Measurements from ENCODE around the gene HTR3A. TPM values are rescaled to one million over a fixed set of nuclear protein-coding genes. Genes with fewer than 3 reads are reported as not detected.

The HTR3A gene
- total RNA-seq, 4 donors from 2014 or later: 0.54 to 0.77 TPM; not detected in 2

DNA sequence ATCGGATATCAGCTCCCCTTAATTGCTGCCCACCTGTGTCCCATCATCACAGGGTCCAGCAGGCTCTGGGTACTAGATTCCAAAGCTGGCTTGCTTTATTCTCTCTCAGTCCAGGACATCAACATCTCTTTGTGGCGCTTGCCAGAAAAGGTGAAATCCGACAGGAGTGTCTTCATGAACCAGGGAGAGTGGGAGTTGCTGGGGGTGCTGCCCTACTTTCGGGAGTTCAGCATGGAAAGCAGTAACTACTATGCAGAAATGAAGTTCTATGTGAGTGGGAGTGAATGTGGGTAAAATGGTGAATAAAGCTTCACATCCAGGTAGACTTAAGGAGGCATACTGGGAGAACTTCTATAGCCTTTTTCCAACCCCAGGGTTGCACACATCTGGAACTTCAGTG lies 11.0 kb downstream of the HTR3A start:
- H3K27ac ChIP-seq: no peak overlapping the region
- no peaks in the 10 kb centered on the region for H3K9me3 ChIP-seq
- no peak for TF ChIP-seq POLR2A (IDR thresholded peaks at IDR 0.05)
- TF ChIP-seq, protein P1, sequence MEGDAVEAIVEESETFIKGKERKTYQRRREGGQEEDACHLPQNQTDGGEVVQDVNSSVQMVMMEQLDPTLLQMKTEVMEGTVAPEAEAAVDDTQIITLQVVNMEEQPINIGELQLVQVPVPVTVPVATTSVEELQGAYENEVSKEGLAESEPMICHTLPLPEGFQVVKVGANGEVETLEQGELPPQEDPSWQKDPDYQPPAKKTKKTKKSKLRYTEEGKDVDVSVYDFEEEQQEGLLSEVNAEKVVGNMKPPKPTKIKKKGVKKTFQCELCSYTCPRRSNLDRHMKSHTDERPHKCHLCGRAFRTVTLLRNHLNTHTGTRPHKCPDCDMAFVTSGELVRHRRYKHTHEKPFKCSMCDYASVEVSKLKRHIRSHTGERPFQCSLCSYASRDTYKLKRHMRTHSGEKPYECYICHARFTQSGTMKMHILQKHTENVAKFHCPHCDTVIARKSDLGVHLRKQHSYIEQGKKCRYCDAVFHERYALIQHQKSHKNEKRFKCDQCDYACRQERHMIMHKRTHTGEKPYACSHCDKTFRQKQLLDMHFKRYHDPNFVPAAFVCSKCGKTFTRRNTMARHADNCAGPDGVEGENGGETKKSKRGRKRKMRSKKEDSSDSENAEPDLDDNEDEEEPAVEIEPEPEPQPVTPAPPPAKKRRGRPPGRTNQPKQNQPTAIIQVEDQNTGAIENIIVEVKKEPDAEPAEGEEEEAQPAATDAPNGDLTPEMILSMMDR (IDR thresholded peaks at IDR 0.05): no peak
- no peak for TF ChIP-seq EP300 (IDR thresholded peaks at IDR 0.05)
- no peak for TF ChIP-seq POLR2AphosphoS5 (IDR thresholded peaks at IDR 0.05)
- peaks cover 54% of the 10 kb centered on the region for H3K27me3 ChIP-seq
- WGBS, 2 donors (ENCODE audit: low coverage in 1 of 2): 80 to 82% methylated on average over 2 to 4 of the region's 4 CpGs
- no peak for ATAC-seq
- H3K4me1 ChIP-seq: no peaks in the 10 kb centered on the region
- H3K4me3 ChIP-seq: no peak overlapping the region
- no peaks in the 10 kb centered on the region for H3K36me3 ChIP-seq

DNA sequence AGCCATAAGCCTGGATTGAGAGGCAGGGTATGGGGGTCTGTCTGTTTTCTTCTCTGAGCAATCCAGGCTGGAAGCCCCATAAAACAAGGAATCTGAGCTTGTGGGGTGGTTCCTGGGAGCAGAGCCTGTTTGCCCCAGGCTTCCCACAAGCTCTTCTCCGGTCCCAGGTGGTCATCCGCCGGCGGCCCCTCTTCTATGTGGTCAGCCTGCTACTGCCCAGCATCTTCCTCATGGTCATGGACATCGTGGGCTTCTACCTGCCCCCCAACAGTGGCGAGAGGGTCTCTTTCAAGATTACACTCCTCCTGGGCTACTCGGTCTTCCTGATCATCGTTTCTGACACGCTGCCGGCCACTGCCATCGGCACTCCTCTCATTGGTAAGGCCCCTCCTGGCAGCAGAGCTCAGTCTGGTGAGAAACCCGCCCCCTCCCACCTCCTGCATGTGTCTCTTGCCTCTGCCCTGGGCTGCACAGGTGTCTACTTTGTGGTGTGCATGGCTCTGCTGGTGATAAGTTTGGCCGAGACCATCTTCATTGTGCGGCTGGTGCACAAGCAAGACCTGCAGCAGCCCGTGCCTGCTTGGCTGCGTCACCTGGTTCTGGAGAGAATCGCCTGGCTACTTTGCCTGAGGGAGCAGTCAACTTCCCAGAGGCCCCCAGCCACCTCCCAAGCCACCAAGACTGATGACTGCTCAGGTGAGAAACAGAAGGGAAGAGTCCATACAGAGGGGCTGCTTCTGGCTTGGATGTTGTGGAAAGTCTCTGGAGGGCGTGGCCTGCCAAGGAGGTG lies 11.6 kb downstream of the HTR3A start:
- H3K27me3 ChIP-seq: peaks cover 54% of the 10 kb centered on the region
- no peak for ATAC-seq
- 80 to 88% methylated on average over 1 to 8 of the region's 18 CpGs for WGBS, 2 donors (ENCODE audit: low coverage in 1 of 2)

DNA sequence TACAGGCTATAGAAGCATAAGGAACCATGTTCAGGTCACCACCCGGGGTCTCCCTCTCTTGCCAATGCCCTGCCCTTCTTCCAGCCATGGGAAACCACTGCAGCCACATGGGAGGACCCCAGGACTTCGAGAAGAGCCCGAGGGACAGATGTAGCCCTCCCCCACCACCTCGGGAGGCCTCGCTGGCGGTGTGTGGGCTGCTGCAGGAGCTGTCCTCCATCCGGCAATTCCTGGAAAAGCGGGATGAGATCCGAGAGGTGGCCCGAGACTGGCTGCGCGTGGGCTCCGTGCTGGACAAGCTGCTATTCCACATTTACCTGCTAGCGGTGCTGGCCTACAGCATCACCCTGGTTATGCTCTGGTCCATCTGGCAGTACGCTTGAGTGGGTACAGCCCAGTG lies 14.5 kb downstream of the HTR3A start:
- no peaks in the 10 kb centered on the region for H3K4me1 ChIP-seq
- no peaks in the 10 kb centered on the region for H3K9me3 ChIP-seq
- no peaks in the 10 kb centered on the region for H3K36me3 ChIP-seq
- H3K4me3 ChIP-seq: no peak overlapping the region
- no peak for TF ChIP-seq POLR2AphosphoS5 (IDR thresholded peaks at IDR 0.05)
- TF ChIP-seq, protein P1 (IDR thresholded peaks at IDR 0.05): no peak
- no peak for TF ChIP-seq POLR2A (IDR thresholded peaks at IDR 0.05)
- no peak for TF ChIP-seq EP300 (IDR thresholded peaks at IDR 0.05)
- no peak for ATAC-seq
- H3K27me3 ChIP-seq: peaks cover 66% of the 10 kb centered on the region
- no peak overlapping the region for H3K27ac ChIP-seq
- WGBS, 2 donors (ENCODE audit: low coverage in 1 of 2): no CpG with 5 or more reads among the region's 15 CpGs

More for the DNA sequence above, 11.6 kb downstream of the HTR3A start:
- H3K4me1 ChIP-seq: no peaks in the 10 kb centered on the region
- H3K9me3 ChIP-seq: no peaks in the 10 kb centered on the region
- H3K36me3 ChIP-seq: no peaks in the 10 kb centered on the region
- TF ChIP-seq, protein P1 (IDR thresholded peaks at IDR 0.05): no peak
- TF ChIP-seq EP300 (IDR thresholded peaks at IDR 0.05): no peak
- H3K27ac ChIP-seq: no peak overlapping the region
- no peak overlapping the region for H3K4me3 ChIP-seq

DNA sequence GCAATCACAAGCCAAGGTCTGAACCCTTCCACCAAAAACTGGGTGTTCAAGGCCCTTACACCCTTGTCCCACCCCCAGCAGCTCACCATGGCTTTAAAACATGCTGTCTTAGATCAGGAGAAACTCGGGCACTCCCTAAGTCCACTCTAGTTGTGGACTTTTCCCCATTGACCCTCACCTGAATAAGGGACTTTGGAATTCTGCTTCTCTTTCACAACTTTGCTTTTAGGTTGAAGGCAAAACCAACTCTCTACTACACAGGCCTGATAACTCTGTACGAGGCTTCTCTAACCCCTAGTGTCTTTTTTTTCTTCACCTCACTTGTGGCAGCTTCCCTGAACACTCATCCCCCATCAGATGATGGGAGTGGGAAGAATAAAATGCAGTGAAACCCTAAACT lies 15.0 kb downstream of the HTR3A start:
- Histone ChIP-seq H3K4me3 (no peak overlapping the region), H3K4me1 (no peaks in the 10 kb centered on the region), H3K36me3 (no peaks in the 10 kb centered on the region), H3K27ac (no peak overlapping the region), H3K9me3 (no peaks in the 10 kb centered on the region), H3K27me3 (peaks cover 67% of the 10 kb centered on the region)
- 62% methylated on average over 2 of the region's 2 CpGs; no CpG with 5 or more reads in 1 of the 2 donors for WGBS, 2 donors (ENCODE audit: low coverage in 1 of 2)
- ATAC-seq: no peak
- TF ChIP-seq EP300 (IDR thresholded peaks at IDR 0.05) (no peak), POLR2AphosphoS5 (IDR thresholded peaks at IDR 0.05) (no peak), POLR2A (IDR thresholded peaks at IDR 0.05) (no peak)
- TF ChIP-seq, protein P1 (IDR thresholded peaks at IDR 0.05): no peak

DNA sequence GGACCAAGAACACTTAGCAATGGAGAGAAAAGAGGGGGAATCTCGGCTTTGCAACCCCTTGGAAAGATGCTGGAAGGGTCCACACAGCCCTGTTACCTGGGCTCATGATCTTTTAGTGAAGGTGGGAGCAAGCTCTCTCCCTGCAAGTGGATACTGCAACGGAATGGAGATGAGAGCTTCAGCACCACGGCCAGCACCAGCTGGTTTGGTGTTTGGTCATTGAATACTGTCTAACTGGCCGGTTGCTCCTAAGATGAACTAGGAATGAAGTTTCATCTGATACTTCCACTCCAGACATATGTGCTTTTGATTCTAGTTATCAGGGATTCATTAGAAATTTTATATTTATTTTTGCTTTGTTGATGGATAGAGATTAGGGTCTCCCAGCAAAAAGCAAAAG lies 16.3 kb downstream of the HTR3A start:
- Histone ChIP-seq H3K27ac (no peak overlapping the region), H3K36me3 (no peaks in the 10 kb centered on the region), H3K4me1 (no peaks in the 10 kb centered on the region), H3K9me3 (no peaks in the 10 kb centered on the region), H3K27me3 (peaks cover 65% of the 10 kb centered on the region), H3K4me3 (no peak overlapping the region)
- TF ChIP-seq POLR2AphosphoS5 (IDR thresholded peaks at IDR 0.05) (no peak), POLR2A (IDR thresholded peaks at IDR 0.05) (no peak), EP300 (IDR thresholded peaks at IDR 0.05) (no peak)
- TF ChIP-seq, protein P1 (IDR thresholded peaks at IDR 0.05): no peak
- WGBS, 2 donors (ENCODE audit: low coverage in 1 of 2): 0 to 9% methylated on average over 3 to 4 of the region's 4 CpGs
- ATAC-seq: no peak
